NCI-H1930 (cell line): ENCODE measurements around the gene PLSCR5.

Experiments used
- DNase-seq, 2 experiments: peaks; one replicate each; lab custom pipeline; 2025; lab: John Stamatoyannopoulos, UW

Gene PLSCR5

GRCh38 chr3:146605106-146605505 is at the start of gene PLSCR5:
TSS of gene PLSCR5 (minus strand) at chr3:146605346. CDS start at chr3:146605212, 134 bp downstream.
- no peak for DNase-seq

- no peak for DNase-seq
Observed at GRCh38 chr3:146653978-146654377, 48.8 kb upstream of the PLSCR5 start.

- DNase-seq = no peak
Observed at GRCh38 chr3:146650691-146651442, 45.7 kb upstream of the PLSCR5 start.

- DNase-seq = no peak
Observed at GRCh38 chr3:146646261-146646660, 41.1 kb upstream of the PLSCR5 start.

GRCh38 chr3:146640955-146641867 is 36.1 kb upstream of the PLSCR5 start:
- peak in 1 of 2 experiments; percentile 22 for DNase-seq

- DNase-seq = no peak
Observed at GRCh38 chr3:146640361-146640760, 35.2 kb upstream of the PLSCR5 start.

GRCh38 chr3:146638718-146639117 is 33.6 kb upstream of the PLSCR5 start:
- no peak for DNase-seq

- DNase-seq = no peak
Observed at GRCh38 chr3:146637871-146638270, 32.7 kb upstream of the PLSCR5 start.

GRCh38 chr3:146636881-146637280 is 31.7 kb upstream of the PLSCR5 start:
- no peak for DNase-seq

- no peak for DNase-seq
Observed at GRCh38 chr3:146634346-146634745, 29.2 kb upstream of the PLSCR5 start.

GRCh38 chr3:146628671-146629070 is 23.5 kb upstream of the PLSCR5 start:
- DNase-seq = no peak

- no peak for DNase-seq
Observed at GRCh38 chr3:146626403-146627122, 21.4 kb upstream of the PLSCR5 start.

GRCh38 chr3:146625186-146625775 is 20.1 kb upstream of the PLSCR5 start:
- DNase-seq = no peak

GRCh38 chr3:146621723-146622122 is 16.6 kb upstream of the PLSCR5 start:
- DNase-seq = no peak

- DNase-seq = no peak
Observed at GRCh38 chr3:146612015-146612414, 6.9 kb upstream of the PLSCR5 start.

GRCh38 chr3:146611096-146611495 is 6.0 kb upstream of the PLSCR5 start:
- no peak for DNase-seq

- DNase-seq = no peak
Observed at GRCh38 chr3:146598535-146598934, 6.6 kb downstream of the PLSCR5 start.

GRCh38 chr3:146594843-146595482 is 10.2 kb downstream of the PLSCR5 start:
- DNase-seq = no peak

GRCh38 chr3:146593776-146594175 is 11.4 kb downstream of the PLSCR5 start:
- no peak for DNase-seq

GRCh38 chr3:146590521-146590920 is 14.6 kb downstream of the PLSCR5 start:
- DNase-seq = no peak

- peak in 1 of 2 experiments; percentile 18 for DNase-seq
Observed at GRCh38 chr3:146589899-146590508, 15.1 kb downstream of the PLSCR5 start.
